ENCODE data around the gene CLDN6.

DNA sequence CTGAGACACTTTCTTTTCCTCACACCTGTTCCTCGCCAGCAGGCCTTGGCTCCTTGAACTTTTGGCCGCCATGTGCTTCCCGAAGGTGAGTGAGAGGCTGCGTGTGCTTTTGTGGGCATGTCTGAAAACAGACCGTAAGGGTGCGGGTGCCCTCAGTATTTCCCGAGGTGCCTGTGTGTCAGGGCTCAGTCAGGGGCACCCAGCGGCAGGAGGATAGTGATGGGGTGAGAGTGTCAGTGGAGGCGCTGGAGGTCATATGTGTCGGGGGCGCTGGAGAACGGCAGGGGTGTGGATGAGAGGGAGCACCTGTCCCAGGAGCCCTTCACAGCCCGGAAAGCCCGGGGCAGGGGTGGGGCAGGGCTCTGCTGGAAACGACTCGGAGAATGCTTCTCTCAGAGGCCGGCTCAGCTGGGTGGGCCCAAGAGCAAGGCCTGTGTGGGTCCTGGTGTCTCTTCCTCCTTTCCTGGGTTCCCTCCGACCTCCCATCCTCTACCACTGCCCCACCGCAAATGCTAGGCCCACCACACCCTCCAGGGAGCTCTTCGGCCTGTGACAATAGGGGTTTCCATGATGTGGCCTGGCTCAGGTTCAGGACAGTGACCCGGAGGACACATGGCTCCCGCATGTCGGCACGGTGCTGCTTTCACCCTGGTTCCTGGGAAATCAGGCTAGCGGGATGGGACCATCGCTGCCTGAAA is 47.9 kb upstream of the CLDN6 start:
- TF ChIP-seq CTCF (IDR thresholded peaks at IDR 0.05; ENCODE audit: low read depth, low read length) (no peak), EZH2phosphoT487 (IDR thresholded peaks at IDR 0.05; ENCODE audit: low read depth) (no peak)

Data from OCI-LY3 (cell line).